NCI-H2196 (cell line): Measurements from ENCODE around the gene WDR18.
"Not testable (repeated sequence)": the region's sequence is repeated elsewhere in the genome, so short reads cannot be mapped to it uniquely, and the experiment has no call there.

ENCODE experiments used
- DNase-seq: peaks from one replicate; lab custom pipeline; 2025; ENCODE audit not compliant: unreplicated experiment; lab: John Stamatoyannopoulos, UW

The WDR18 gene

GRCh38 chr19:948842-949496 lies 35.2 kb upstream of the WDR18 start:
- DNase-seq: no peak

GRCh38 chr19:950352-951066 lies 33.6 kb upstream of the WDR18 start:
- no peak for DNase-seq

GRCh38 chr19:952049-952679 lies 32.0 kb upstream of the WDR18 start:
- no peak for DNase-seq

GRCh38 chr19:952680-953444 lies 31.3 kb upstream of the WDR18 start:
- no peak for DNase-seq

GRCh38 chr19:953445-954271 lies 30.5 kb upstream of the WDR18 start:
- no peak for DNase-seq

GRCh38 chr19:954272-954671 lies 29.9 kb upstream of the WDR18 start:
- DNase-seq: no peak

GRCh38 chr19:954672-955494 lies 29.3 kb upstream of the WDR18 start:
- no peak for DNase-seq

DNA sequence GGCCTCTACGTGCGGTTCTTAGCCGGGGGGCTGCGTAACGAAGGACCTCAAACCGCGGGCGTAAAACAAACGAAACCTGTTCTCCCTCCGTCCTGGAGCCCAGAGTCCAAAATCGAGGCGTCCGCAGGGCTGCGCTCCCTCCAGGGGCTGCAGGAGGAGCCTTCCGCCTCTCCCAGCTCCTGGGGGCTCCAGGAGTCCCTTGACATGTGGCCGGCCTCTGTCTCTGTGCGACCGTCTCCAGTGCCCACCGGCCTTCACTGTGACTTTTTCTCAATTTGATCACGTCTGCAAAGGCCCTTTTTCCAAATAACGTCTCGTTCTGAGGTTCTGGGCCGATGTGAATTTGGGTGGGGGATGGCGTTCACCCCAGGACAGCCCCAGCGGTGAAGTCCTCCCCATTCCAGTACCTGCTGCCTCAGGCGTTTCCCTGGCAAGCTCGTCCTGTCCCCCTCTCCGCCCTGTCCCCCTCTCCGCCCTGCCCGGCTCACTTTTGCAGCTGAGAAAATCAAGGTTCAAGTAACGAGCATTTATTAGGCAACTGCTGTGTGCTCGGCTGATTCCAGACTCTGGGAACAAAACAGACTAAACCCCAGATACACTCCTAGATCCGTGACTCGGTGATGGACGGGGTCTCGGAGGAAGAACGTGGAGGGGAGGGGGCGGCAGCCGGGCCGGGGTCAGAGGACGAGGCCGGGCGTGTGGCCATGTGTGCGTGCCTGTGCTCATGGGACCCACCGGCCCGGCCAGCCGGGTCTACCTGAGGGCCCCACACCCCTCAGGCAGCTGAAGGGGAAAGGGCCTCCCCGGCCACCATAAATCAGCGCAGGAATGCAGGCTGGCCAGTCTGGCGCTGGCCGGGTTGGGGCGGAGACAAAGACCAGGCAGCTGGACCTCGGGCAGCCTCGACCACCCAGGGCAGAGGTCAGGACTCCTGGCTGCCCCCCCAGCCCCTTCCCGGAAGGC lies 28.1 kb upstream of the WDR18 start:
- no peak for DNase-seq

DNA sequence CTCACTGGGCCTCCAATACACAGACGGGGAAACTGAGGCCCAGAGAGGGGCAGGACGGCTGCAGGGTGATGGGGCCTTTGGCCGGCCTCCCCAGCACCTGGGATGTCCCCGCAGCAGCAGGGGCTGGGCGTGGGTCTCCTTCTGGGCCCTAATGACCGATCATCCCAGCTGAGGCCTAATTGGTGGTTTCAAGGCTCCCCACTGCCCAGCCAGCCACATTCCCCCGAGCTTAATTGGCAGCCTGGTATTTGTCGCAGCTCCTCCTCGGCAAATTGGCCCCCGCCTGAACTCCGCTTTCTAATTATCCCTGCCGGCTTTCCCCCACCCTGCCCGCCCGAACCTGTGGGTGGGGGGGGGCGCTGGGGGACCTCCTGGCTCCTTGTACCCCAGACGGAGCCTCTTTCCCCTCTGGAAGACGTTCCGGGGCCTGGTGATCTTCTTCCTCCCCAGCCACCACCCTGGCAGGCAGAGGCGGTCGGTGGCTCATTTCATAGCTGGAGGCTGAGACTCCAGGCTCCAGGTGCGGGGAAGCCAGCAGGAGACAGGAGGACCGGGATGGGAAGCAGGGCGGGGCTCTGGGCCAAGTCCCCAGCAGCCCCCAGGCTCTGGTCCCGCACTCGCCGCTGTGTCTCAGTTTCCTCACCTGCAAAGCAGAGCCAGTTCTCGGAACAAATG lies 27.2 kb upstream of the WDR18 start:
- no peak for DNase-seq

DNA sequence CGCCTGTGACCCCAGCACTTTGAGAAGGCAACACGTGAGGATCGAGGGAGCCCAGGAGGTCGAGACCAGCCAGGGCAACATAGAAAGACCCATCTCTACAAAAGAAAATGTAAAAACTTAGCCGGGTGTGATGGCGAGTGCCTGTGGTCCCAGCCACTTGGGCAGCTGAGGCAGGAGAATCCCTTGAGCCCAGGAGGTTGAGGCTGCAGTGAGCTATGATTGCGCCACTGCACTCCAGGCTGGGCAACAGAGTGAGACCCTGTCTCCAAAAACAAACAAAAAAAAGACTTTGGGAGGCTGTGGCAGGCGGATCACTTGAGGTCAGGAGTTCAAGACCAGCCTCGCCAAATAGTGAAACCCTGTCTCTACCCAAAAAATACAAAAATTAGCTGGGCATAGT lies 26.6 kb upstream of the WDR18 start:
- DNase-seq: not testable (repeated sequence)

DNA sequence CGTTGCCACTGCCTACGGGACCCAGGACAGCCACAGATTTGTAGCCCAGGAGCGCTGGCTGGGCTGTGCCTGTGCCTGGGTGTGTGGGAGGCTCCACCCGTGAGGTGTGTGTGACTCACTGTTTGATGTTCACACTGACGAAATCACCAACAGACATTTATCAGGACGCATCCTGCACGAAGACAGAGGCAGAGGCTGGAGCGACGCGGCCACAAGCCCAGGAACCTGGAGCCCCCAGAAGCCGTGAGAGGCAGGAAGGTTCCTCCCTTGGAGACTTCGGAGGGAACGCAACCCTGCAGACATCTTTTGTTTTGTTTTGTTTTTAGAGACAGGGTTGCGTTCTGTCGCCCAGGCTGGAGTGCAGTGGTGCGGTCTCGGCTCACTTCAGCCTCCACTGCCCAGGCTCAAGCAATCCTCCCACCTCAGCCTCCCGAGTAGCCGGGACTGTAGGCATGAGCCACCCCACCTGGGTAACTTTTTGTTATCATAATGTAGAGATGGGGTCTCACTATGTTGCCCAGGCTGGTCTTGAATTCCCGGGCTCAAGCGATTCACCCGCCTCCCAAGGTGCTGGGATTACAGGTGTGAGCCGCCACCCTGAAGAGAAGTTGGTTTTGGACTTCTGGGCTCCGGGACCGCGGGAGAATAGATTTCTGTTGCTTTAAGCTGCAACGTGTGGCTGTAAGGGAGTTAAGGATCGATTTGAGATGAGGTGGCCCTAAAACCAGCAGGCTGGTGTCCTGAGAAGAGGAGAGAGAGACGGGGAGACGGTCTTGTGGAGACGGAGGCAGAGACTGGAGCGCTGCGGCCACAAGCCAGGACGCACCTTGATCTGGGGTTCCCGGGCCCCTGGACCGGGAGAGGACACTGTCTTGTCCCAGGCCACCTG lies 24.9 kb upstream of the WDR18 start:
- DNase-seq: no peak

DNA sequence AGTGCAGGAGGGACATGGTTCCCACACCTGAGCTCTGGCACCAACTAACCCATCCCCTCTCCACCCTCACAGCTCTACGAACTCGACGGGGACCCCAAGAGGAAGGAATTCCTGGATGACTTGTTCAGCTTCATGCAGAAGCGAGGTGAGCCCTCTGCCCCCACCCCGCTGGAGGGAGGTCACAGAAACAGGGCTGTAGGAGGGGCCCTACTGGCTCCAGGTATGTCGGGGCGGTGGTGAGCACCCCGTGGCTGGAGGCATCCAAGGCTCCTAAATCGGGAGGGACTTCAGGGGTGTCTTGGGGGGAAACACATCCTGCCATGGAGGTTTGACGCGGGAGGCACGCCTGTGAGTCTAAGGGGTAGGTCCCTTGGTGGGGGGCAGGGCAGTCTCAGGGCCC lies 24.1 kb upstream of the WDR18 start:
- no peak for DNase-seq

- no peak for DNase-seq
Measured at GRCh38 chr19:960601-960938, 23.6 kb upstream of the WDR18 start.

DNA sequence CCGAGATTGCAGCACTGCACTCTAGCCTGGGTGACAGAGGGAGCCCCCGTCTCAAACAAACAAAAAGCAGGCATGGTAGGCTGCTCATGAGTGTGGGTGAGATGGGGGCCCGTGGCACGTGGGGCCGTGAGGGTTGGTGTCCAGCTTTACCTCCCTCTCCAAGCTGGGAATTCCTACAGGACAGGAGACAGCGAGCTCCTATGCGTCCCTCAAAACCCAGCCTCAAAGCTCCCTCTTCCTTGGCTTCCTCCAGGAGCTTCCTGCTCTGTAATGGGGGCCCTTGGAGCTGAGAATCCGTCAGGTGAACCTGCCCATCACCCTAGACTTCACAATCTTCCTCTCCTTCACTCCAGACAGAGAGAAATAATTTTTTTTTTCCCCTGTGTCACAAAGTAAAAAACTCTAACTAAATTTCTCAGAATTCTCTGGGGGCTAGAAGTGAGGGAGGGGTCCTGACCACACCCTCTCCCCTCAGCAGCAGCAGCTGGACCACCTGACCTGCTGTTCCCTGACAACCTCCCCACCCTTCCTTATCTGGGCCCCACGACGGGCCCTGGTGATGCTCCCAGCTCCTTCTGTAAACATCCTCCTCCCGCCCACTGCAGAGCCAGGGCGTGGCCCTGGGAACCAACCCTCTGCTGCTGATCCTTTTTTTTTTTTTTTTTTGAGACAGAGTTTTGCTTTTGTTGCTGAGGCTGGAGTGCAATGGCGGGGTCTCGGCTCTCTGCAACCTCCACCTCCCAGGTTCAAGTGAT lies 22.1 kb upstream of the WDR18 start:
- no peak for DNase-seq

DNA sequence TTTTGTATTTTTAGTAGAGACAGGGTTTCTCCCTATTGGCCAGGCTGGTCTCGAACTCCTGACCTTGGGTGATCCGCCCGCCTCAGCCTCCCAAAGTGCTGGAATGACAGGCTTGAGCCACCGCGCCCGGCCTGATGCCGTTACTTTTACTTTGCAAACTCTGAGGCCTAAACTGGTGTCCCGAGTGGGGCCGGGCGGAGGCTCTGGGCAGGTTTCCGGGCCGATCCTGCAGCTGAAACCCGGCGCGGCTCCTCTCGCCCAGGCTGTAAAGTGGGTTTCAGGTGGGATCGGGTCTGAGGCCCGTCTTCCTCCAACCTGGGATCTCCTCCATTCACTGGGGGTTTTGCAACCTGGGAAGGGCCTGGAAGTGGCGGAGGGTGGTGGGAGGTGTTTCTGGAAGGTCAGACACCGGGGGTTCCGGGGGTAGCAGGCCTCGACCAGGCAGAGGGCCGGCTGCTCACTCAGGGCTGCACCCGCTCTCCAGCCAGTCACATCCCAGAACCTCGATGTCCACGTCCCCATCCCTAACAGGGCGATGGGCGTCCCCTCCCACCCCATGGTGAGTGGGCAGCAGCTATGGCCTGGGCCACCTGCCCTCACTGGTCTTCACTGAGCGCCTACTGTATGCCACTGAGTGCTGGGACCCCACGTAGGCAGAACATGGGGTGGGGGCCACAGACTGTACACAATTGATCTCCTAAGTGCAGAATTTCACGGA lies 21.3 kb upstream of the WDR18 start:
- no peak for DNase-seq

- no peak for DNase-seq
Measured at GRCh38 chr19:963486-963951, 20.6 kb upstream of the WDR18 start.
